ENCODE data around the gene CCDC92B. TPM values are rescaled to one million over a fixed set of nuclear protein-coding genes. Genes with fewer than 3 reads are reported as not detected.

The CCDC92B gene
- total RNA-seq, 4 donors from 2014 or later: 0.25 TPM; not detected in 3

DNA sequence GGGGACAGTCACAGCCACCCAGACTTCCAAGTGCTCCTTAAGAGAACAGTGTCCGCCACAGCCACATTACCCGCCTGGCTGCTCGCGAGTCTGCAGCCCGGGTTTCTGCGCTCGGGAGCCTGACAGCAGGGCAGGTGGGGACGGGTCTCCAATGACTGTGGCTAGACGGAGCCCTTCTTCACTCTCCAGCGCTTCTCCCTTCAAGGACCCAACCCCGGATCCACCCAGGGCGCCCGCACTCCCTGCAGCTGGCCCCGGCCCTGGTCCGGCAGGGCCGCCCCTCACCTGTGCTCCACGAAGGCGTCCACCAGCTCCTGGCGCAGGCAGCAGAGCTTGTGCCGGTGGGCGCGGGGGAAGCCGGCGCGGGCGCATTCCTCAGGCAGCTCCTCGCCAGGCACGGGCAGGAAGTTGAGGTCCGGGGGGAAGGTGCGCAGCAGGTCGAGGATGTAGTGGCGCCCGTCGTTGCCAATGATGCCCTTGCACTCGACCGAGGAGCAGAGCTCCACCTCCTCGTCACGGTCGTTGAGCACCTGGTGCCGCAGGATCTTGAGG, 51.8 kb downstream of the CCDC92B start:
- intact Hi-C loops (cut with DNase I): loop anchor here (10.0 kb wide), 1 partner anchor 103 kb away; the partner anchor contains the start of gene PAFAH1B1
- Histone ChIP-seq H3K4me3 (replicated peaks in 1 of 3) (no peak overlapping the region), H3K4me1 (no peaks in the 10 kb centered on the region), H3K27ac (no peak overlapping the region), H3K36me3 (peaks cover 67 to 74% of the 10 kb centered on the region in 2 donors), H3K9me3 (no peaks in the 10 kb centered on the region), H3K27me3 (no peaks in the 10 kb centered on the region)
- TF ChIP-seq, protein P1, sequence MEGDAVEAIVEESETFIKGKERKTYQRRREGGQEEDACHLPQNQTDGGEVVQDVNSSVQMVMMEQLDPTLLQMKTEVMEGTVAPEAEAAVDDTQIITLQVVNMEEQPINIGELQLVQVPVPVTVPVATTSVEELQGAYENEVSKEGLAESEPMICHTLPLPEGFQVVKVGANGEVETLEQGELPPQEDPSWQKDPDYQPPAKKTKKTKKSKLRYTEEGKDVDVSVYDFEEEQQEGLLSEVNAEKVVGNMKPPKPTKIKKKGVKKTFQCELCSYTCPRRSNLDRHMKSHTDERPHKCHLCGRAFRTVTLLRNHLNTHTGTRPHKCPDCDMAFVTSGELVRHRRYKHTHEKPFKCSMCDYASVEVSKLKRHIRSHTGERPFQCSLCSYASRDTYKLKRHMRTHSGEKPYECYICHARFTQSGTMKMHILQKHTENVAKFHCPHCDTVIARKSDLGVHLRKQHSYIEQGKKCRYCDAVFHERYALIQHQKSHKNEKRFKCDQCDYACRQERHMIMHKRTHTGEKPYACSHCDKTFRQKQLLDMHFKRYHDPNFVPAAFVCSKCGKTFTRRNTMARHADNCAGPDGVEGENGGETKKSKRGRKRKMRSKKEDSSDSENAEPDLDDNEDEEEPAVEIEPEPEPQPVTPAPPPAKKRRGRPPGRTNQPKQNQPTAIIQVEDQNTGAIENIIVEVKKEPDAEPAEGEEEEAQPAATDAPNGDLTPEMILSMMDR (IDR thresholded peaks at IDR 0.05): no peak
- TF ChIP-seq POLR2A (IDR thresholded peaks at IDR 0.05): no peak
- 93 to 97% methylated on average over 25 to 31 of the region's 40 CpGs for WGBS, 2 donors
- peak in 1 of 2 donors; percentile 3 for DNase-seq

- DNase-seq: peak in 1 of 2 donors; percentile 1
- peaks cover 65 to 66% of the 10 kb centered on the region in 2 donors for H3K36me3 ChIP-seq
- 95 to 96% methylated on average over 30 to 35 of the region's 36 CpGs for WGBS, 2 donors
Observed at GRCh38 chr17:2695961-2696760, 53.3 kb downstream of the CCDC92B start.

GRCh38 chr17:2695243-2695960, 54.0 kb downstream of the CCDC92B start:
- no peaks in the 10 kb centered on the region for H3K9me3 ChIP-seq
- 94 to 96% methylated on average over 17 to 27 of the region's 28 CpGs for WGBS, 2 donors

More at GRCh38 chr17:2695961-2696760, 53.3 kb downstream of the CCDC92B start:
- Histone ChIP-seq H3K4me3 (replicated peaks in 1 of 3) (no peak overlapping the region), H3K27me3 (no peaks in the 10 kb centered on the region), H3K9me3 (no peaks in the 10 kb centered on the region), H3K4me1 (no peaks in the 10 kb centered on the region), H3K27ac (no peak overlapping the region)
- TF ChIP-seq, protein P1 (IDR thresholded peaks at IDR 0.05): no peak
- TF ChIP-seq POLR2A (IDR thresholded peaks at IDR 0.05): no peak
- intact Hi-C loops (cut with DNase I): loop anchor here (10.0 kb wide), 1 partner anchor 101 kb away; the partner anchor contains the start of gene PAFAH1B1

DNA sequence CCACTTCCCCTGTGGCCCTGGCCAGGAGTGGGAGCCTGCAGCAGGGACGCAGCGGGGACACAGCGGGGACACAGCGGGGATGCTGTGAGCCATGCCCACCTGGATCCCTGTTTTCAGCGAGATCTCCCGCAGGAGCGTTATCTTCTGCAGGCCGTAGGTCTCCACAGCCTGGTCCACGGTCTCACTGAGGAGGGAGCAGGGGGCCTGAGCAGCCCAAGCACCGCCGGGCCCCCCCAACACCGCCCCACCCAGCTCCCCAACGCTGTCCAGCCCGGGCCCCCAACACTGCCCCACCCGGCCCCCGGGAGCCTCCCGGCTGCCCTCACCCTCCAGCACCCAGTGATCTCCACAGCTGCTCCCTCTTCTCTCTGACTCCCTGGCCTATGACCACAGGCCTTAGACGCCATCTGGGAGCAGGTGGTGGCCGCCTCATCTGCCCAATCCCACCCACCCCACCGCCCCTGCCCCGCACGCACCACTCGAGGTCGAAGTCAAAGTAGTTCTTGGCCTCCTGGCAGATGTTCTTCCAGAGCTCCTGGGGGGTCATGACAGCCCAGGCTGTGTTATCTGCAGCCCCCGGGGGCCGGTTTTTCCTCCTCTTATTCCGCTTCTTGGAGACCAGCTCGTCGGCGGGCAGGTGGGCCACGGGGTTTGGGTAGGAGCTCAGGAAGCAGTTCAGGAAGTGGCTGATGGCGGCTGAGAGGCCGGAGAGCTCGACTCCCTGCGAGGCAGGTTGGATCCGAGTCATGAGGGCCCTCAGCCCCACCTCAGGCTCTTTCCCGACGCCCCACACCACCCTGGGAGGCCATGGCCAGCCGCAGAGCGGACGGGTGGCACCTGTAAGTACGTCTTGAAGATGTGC, 54.8 kb downstream of the CCDC92B start:
- TF ChIP-seq POLR2A (IDR thresholded peaks at IDR 0.05): no peak
- TF ChIP-seq, protein P1 (IDR thresholded peaks at IDR 0.05): no peak
- Histone ChIP-seq H3K9me3 (no peaks in the 10 kb centered on the region), H3K27ac (no peak overlapping the region), H3K36me3 (peaks cover 51 to 62% of the 10 kb centered on the region in 2 donors), H3K27me3 (no peaks in the 10 kb centered on the region), H3K4me3 (replicated peaks in 1 of 3) (no peak overlapping the region), H3K4me1 (peaks cover 7 to 9% of the 10 kb centered on the region in 2 donors)
- WGBS, 2 donors: 89 to 92% methylated on average over 29 to 40 of the region's 42 CpGs
- intact Hi-C loops (cut with DNase I): loop anchor here (10.0 kb wide), 1 partner anchor 100 kb away; the partner anchor contains the start of gene PAFAH1B1
- no peak for DNase-seq

More at GRCh38 chr17:2695243-2695960, 54.0 kb downstream of the CCDC92B start:
- peaks cover 0 to 1% of the 10 kb centered on the region in 2 donors for H3K4me1 ChIP-seq
- H3K4me3 ChIP-seq (replicated peaks in 1 of 3): no peak overlapping the region
- DNase-seq: peak in 1 of 2 donors; percentile 2
- no peak overlapping the region for H3K27ac ChIP-seq
- H3K36me3 ChIP-seq: peaks cover 58 to 63% of the 10 kb centered on the region in 2 donors
- no peaks in the 10 kb centered on the region for H3K27me3 ChIP-seq
- intact Hi-C loops (cut with DNase I): loop anchor here (10.0 kb wide), 1 partner anchor 101 kb away; the partner anchor contains the start of gene PAFAH1B1
- TF ChIP-seq POLR2A (IDR thresholded peaks at IDR 0.05): no peak
- TF ChIP-seq, protein P1 (IDR thresholded peaks at IDR 0.05): no peak

Measured in thyroid gland (tissue), 4 donors.